Hindlimb muscle (tissue), 1 donor: ENCODE measurements around the gene SLC25A12. TPM values are rescaled to one million over a fixed set of nuclear protein-coding genes. Genes with fewer than 3 reads are reported as not detected.

Experiments used
- DNase-seq: peaks from one replicate; pipeline ENCODE4 v3.0.0-alpha.2; 2013
- polyA plus RNA-seq: library from polyadenylated mRNA; unstranded; fragments of 120-200 nt; gene quantifications from one replicate; pipeline ENCODE4 v1.2.1, GENCODE V29; 2013; ENCODE audit not compliant: insufficient read length

Gene SLC25A12
- polyA plus RNA-seq, 1 donor: 23.6 TPM

DNA sequence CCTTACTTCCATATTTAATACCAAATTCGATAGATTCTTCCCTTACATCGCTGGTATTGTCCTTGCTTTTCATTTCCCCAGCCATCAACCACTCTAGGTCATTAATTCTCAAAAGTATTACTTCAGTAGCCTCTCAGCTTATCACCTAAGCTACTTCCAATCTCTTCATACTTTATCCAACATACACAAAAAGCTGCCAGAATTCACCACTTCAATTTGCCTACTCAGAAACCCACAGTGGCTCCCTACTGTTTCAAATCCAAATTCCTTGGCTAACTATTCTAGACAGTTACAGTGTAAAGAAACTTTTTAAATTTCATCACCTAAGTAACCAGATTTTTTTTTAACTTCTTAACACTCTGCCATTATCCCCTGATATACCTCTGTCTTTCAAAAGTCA is 4.7 kb downstream of the SLC25A12 start:
- no peak for DNase-seq

DNA sequence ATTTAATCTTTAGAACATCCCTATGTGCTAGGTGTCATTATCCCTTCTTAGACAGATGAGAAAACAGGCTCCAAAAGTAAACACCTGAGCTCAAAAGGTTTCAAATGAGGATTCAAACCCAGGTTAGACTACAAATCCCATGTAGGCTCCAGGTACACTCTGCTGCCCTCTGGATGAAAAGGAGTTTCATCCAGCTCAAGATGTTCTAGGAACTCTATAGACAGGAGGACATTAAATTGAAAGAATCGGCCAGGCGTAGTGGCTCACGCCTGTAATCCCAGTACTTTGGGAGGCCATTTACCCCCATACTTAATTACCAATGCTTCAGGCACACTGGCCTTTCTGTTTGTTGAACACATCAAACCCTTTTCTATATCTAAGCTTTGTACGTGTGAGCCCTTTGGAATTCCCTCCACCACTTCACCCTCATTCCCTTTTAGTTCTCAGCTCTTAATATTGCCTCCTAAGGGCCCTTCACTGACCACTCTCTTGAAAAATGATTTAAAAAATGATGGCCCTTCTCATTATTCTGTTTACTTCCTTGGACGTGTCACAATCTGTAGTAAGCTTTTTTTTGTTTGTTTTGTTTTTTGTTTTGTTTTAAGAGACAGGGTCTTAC is 10.7 kb downstream of the SLC25A12 start:
- DNase-seq: no peak

DNA sequence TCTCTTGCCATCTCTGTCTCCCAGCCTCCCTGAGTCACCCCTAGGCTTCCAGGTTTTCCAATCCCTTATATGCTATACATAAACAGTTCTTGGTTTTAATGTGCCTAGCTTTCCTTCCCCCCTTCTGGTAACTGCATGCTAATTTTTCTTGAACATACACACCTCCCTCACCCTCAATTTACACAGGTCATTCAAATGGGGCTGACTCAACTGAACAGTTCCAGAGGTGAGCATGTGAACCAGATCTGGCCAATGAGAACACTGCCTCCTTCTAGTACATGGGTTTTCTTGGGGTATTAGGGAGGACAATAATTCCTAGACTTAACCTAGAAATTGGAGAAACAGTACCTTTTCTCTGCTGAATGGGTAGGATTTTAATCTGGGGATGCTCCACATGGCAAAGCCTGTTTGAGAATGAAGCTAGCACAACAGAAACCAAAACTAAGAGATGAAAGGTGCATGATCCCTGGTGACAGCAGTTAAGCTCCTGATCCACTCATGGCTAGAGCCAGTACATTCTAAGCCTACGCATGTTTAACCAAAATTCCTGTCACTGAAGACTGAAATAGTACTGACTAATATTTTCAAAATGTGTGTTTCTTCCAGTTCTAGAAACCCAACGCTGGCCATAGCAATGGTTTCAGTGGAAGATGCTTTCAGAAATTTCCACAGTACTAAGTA is 11.8 kb downstream of the SLC25A12 start:
- DNase-seq: no peak

DNA sequence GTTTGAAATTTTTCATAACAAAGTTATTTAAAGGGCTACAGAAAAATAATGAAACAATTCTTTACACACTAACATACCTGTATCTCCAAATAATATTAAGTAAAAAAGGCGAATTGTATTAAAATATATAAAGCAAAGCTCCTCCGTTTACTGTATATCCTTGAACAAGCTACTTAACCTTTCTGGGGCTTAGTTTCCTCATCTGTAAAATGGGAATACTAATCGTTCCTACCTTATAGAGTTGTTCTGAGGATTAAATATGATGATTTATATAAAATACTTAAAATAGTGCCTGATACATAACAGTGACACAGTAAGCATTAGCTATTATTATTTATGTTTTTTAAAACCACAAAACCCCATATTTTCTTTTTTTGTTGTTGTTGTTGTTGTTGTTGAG is 13.3 kb downstream of the SLC25A12 start:
- no peak for DNase-seq

DNA sequence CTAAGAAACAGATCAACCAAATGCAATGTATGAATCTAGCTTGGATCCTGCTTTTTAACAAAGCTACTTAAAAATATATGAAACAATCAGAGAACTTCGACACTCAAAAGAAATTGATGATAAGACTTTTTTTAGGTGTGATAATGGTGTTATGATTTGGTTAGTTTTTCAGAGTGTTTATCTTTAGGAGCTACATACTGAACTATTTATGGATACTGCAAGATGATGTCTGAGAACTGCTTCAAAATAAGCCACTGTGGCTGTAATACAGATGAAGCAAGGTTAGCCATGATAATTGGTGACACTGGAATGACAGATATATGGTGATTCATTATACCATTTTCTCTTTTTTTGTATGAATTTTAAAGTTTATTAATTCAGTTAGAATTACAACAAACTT is 14.2 kb downstream of the SLC25A12 start:
- no peak for DNase-seq

DNA sequence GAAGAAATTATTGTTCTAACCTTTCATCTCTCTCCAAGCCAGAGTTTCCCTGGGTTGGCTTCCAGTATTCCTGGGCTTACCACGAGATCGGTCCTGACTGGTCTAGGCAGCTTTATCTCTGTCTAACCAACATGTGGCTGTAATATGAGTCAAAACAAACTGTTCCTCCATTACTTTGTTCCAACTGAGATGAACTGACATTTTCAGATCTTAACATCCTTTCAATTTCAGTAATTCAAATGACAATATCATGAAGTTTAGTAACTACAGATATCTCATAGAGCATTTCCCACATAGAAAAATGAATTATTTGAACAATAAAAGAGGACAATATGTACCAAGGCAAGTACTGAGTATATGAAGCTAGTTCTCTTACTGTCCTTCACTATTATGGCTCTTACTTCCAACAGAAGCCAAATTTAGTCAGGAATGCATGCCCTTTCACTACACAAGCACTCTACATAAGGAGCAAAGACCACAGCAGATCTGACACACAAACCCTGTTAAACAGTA is 15.5 kb downstream of the SLC25A12 start:
- DNase-seq: no peak

DNA sequence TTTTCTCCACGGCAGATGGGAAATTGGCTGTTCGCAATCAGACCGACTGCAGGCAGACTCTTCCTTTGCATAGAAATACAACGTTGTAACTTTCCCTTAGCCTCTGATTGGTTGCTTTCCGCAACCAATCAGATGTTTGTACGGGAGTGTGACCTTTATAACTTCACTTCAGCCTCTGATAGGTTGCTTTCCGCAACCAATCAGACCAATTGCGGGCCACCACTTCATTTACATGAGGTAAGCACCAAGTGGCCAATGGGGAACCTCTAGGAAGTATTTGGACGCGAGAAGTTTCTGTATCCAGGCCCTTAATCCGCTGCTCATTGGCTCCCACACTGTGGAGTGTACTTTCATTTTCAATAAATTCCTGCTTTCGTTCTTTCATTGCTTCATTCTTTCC is 19.1 kb downstream of the SLC25A12 start:
- no peak for DNase-seq

DNA sequence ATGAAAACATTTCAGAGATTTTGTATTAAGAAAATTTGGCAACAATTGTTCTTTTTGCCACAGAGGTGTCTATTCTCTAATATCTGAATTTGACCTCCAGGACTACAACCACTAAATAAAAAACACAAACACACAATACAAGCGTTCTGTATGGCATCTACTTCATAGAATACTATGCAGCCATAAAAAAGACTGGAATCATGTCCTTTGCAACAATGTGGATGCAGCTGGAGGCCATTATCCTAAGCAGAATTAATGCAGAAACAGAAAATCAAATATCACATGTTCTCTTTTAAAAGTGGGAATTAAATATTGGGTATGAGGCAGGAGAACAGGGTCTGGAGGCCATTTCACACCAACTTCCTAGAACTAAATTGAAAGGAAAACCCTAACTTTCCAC is 19.5 kb downstream of the SLC25A12 start:
- no peak for DNase-seq

DNA sequence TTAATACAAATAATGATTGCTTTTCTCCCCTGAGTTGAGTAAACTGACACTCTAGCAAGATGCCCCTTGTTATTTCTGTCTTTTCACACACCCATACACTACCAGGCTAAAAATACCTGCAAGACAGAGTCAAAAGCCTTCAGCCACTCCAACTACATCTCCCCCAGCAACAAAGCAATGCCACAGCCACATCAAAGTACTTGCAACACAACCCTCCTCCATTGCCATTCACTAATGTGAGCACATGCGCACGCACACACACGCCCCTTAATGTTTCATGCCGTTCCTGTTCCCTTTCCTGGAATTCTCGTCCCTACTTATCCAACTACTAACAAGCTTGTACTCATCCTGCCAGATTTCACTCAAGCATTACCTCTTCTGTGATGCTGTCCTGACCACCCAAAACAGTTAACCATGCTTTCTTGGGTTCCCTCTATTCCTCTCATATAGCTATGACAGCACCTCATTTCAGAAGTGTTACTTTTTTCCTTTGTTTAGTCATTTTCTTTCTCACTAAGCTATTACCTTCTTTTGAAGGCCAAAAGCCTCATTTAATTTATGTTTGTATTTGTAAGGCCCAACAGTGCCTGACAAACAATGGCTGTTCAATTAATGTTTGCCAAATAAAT is 29.6 kb downstream of the SLC25A12 start:
- DNase-seq: no peak

DNA sequence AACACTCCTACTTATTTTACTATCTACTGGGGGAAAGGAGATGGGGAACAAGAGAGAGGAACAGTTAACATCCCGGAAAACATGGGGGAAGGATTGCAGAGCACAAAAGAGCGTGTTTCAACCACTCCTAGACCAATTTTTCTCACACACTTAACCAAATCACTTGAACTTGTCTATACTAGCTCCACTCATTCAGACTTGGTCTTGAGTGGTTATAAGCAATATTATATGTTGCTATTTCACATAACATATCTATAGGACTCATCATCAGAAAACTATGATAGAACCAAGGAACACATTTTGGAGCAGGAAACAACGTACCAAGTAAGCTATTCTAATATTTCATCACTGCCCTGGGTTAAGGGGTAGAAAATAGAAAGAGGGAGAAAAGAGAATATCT is 31.5 kb downstream of the SLC25A12 start:
- DNase-seq: no peak

DNA sequence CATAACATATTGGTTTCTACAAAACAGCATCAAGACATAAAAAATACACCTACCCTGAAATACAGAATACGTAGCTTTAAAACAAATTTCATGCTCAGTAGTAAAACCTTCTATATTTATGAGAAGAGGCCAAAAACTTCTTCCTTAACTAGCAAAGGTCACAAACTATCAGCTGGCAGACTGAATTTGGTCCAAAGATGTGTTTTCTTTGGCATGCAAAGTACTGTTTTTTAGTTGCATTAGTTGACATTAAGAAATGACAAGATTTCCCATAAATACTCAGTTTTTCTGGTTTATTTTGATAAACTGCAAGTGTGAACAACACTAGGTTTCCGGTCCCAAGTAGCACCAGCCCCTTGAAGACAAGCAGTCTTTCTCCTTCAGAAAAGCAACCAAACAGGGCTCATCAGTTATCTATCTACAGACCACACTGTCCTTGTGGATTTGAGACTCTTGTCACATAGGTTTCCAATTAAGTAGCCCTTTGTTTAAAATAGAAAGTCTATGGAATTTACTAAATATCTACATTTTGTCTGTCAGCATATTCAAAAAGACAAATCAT is 35.6 kb downstream of the SLC25A12 start:
- no peak for DNase-seq

DNA sequence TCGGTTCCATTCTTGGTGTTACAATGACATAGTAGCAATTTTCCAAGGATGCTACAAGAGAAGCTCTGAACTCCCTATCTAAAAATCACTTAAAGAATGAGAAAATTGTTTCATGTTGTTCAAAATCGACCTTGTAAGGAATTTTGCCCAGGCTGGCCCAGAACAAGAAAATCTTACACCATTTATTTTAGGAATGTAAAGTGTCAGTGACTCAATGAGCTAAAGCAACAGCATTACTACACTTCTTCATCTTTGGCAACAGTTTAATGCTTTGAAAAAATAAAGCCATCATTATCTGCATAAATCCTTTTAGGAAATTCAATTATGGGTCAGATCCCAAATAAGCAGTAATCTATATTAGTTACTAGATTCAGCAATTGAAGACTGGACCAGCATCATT is 38.6 kb downstream of the SLC25A12 start:
- no peak for DNase-seq

DNA sequence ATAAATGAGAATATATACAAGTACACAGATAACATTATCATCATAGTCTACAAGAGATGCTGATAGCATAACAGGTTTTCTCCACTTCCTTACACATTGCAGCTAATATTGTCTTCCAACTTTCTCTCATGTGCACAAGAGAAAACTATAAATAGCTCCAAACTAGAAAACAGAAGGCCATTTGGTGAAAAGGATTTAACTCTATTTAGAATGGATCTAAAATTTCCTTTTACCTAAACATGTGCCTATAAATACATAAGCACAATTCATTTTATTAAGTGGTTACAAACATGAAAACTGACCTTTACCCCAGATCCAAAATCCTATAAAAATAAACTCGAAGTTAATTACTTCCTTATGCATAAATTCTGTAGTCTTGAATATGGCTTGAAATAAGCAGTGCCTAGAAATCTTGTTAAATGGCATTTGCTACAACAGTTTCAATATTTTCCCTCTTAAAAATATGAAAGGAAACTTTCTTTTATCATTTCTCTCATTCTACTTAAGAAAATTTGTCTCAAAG is 41.6 kb downstream of the SLC25A12 start:
- peak; percentile 6 for DNase-seq

DNA sequence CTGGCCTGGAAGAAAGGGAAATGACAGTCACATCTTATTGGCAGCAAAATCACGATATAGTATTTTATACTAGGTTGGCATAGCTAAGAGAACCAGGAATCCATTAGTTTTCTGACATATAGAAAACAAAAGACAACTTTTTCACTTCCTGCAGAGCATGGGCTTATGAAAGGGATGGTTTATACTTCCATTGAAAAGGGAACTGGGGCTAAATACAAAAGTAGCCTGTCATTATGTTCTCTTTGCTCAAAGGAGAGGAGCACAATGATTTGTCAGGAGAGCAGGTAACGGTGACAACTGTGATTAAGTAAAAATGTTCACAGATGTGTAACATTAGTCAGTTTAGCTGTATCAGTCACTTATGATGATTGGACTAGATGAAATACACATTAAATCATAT is 46.4 kb downstream of the SLC25A12 start:
- DNase-seq: no peak

DNA sequence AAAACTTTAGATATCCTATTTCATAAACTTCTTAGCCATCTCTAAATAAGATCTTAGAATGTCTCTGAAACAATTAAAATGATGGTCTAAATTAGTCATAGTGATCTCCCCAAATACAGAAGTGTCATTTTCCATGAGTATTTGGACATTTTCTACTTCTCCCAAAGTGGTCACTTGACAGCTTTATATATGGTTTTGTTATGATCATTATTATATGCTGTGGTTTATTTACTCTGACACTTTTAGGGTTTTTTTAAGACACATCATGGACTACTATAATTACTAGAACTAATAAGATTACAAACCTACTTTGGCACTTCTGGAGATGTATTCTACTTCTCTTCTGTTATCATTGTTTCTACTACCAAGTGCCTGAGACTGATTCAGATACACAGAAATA is 47.1 kb downstream of the SLC25A12 start:
- DNase-seq: no peak

DNA sequence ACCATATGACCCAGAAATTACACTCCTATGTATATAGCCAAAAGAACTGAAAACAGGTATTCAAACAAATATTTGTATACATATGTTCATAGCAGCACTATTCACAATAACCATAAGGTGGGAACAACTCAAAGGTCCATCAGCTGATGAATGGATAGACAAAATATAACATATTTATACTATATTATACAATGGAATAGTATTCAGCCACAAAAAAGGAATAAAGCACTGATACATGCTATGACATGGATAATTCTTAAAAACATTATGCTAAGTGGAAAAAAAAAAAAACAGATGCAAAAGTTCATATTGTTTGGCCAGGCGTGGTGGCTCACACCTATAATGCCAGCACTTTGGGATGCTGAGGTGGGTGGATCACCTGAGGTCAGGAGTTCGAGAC is 52.0 kb downstream of the SLC25A12 start:
- no peak for DNase-seq

DNA sequence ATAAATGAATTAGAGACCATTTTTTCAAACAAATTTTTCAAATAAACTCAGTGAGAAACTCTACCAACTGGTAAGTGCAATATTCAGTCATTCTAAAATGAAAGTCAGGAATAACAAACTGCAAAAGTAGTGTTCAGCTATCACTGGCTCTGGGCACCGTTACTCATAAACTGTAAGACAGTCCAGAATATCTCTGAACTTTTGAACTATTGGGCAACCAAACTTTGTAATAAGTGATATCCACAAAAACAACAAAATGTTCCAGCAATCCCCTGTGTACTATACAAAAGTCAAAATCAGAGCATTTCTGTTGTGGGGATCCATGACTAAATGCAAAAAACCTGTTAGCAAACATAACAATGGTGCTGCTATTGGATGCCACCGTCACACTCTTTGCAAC is 56.3 kb downstream of the SLC25A12 start:
- DNase-seq: no peak

DNA sequence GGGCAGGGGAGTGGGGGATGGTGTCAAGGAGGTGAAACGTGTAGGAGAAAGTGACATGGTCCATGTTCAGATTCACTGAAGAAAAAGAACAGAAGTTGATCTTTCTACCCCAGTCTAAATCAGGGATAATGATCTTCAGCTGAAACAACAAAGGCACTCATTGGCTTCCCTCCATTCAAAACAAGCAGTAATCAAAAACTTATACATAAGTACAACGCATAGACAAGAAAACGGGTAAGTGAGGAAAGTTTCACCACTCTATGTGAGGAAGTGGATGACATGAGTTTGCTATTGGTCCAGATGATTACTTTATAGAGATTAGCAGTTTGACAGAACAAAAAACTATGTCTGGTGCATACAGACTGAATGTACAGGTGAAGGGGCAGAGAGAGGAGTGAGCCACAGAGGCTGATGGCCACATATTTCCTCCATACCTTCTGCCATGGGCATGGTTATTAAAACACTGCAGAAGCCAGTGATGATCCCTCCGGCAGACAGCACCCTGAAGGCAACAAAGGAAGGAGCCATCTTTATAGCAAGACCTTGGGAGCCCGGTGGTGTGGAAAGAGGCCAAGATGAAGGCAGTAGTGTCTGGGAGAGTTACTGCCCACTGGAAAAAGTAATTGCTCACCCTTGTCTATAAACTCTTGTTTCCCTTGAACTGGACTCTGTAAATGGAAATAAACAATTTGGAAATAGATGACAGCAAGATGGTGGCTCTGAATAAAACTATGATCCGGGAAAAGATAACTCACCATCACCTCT is 57.7 kb downstream of the SLC25A12 start:
- no peak for DNase-seq

DNA sequence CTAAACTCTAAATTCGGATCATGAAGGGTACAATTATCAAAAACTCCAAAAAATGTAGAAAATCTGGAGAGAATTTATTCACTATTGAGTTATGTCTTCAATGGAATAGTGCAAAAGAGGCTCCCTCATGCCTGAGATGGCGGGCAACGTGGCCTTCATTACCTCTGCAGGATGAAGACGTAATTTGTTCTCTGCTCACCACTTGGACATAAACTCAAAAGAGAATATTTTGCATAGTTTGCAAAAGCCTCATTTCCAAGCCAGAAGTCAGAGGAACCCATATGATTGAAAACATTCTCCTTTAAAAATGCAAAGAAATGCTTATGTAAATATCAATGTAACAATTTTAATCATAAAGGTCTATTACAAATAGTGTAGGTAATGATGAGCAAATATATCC is 58.7 kb downstream of the SLC25A12 start:
- DNase-seq: no peak

DNA sequence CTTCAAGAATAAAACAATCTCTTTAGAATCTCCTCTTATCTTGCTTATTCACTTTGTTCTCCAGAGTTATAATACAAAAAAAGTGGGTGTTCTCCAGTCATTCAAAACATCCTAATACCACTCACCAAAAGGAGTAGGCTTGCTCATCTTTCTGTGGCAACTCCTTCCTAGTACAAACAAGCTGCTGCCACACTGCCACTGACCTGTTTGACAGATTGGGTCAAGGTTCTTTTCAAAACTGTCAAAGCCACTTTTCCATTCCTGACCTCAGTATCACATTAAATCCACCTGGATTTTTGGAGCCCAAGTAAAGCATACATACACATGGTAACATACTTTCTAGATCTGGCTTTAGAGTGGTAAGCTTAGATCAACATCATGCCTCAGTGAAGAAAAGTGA is 59.8 kb downstream of the SLC25A12 start:
- no peak for DNase-seq

DNA sequence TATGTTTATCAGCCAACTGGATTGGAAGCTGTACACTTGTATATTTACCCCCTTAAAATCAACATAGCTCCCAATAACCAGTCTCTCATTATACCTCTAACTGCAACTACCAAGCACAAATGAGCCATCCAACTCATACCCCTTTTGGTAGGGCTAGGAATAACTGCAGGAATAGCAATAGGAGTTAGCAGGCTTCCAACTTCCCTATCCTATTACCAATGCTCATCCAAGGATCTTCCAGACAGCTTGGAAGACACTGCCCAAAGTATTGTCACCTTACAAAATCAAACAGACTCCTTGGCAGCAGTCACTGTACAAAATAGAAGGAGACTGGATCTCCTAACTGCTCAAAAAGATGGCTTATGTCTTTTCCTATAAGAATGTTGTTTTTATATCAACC is 61.6 kb downstream of the SLC25A12 start:
- no peak for DNase-seq

DNA sequence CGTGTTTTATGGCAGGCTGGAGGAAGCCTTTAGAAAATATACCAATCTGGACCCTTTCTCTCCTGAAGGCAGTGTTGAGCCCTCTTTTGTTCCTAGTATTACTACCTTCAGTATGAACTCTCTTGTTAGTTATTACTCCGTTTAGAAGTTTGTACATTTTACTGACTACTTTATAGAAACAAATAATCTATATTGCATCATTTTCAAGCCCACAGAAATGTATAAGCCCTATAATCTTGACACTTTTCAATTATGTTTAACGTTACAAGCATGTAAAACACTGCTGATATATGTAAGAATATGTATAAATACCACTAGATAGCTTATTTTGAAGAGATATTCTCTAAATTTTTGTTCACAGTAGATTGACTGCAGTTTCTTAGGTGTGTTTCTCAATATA is 64.0 kb downstream of the SLC25A12 start:
- DNase-seq: no peak

DNA sequence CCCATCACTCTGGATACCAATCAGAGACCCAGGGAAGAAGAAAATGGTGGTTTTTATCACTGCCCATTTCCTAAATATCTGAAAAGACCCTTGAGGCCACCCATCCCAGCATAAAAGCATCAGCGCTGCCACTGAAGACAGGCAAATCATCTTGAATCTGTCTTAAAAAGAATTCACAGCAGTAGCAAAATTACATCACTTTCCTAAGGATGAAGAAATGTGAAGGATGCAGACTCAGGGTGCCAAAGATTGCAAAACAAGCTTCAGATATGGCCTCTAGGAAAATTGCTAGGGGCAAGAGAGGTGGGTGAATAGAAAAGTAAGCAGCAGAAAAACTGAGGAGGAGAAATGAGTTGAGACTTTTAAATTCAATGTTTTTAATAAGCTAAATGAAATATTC is 70.0 kb downstream of the SLC25A12 start:
- DNase-seq: no peak
